ENCODE results near the gene ULBP3. TPM values are rescaled to one million over a fixed set of nuclear protein-coding genes. Genes with fewer than 3 reads are reported as not detected.
A peak's percentile ranks its signal among the peaks of the same experiment; 100 is the strongest.
"Not testable (repeated sequence)": the region's sequence is repeated elsewhere in the genome, so short reads cannot be mapped to it uniquely, and the experiment has no call there.

The ULBP3 gene
- total RNA-seq, 2 experiments from 2014 or later: 0.44 TPM; not detected in 1

DNA sequence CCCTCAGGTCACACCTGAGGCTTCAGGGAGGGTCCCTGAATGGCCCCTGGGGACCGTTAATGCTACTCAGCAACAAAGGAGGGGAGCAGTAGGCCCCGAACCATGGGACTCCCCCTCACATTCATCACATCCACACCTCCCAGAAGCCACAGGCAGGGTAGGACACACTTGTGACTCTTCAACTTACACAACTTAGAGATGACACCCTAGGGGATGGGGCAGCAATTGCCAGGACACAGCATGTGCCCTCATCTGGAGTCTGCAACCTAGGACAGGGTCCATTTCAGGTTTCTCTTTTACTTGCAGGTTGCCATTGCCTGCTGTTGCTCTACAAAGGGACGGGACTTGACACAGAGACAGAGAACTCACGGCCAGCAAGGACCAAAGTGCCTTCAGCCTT lies 770 bp downstream of the ULBP3 start:
- H3K36me3 Mint-ChIP-seq (ENCODE audit: low read depth): peaks cover 4% of the 10 kb centered on the region
- H3K4me1 Mint-ChIP-seq (ENCODE audit: low read depth): peaks cover 20% of the 10 kb centered on the region
- DNase-seq: peak in 2 of 14 experiments; percentile 17 to 24
- Histone ChIP-seq H3K4me1 (ENCODE audit: insufficient read depth, low read length) (peaks cover 30% of the 10 kb centered on the region), H3K27me3 (ENCODE audit: control insufficient read depth in 1 of 2, insufficient read depth in 2 of 2, low read length in 2 of 2) (no peaks in the 10 kb centered on the region), H3K27ac (ENCODE audit: low read depth in 1 of 2, low read length in 2 of 2) (no peak overlapping the region), H3K9me3 (ENCODE audit: control insufficient read depth in 1 of 2, insufficient read depth in 1 of 2, low read length in 2 of 2) (no peaks in the 10 kb centered on the region), H3K4me3 (ENCODE audit: low read length) (peak overlapping the region; percentile 72), H3K36me3 (ENCODE audit: insufficient read depth, low read length) (no peaks in the 10 kb centered on the region)
- intact Hi-C loops (cut with DNase I, micrococcal nuclease): loop anchor here in 1 of 2 experiments (5.0 kb wide), 1 partner anchor 269 kb away; no protein-coding TSS in a partner anchor
- H3K4me3 Mint-ChIP-seq: peak overlapping the region; percentile 94
- CTCF ChIA-PET: no interaction called here
- H3K27ac Mint-ChIP-seq: no peak overlapping the region
- TF ChIP-seq, protein P1, sequence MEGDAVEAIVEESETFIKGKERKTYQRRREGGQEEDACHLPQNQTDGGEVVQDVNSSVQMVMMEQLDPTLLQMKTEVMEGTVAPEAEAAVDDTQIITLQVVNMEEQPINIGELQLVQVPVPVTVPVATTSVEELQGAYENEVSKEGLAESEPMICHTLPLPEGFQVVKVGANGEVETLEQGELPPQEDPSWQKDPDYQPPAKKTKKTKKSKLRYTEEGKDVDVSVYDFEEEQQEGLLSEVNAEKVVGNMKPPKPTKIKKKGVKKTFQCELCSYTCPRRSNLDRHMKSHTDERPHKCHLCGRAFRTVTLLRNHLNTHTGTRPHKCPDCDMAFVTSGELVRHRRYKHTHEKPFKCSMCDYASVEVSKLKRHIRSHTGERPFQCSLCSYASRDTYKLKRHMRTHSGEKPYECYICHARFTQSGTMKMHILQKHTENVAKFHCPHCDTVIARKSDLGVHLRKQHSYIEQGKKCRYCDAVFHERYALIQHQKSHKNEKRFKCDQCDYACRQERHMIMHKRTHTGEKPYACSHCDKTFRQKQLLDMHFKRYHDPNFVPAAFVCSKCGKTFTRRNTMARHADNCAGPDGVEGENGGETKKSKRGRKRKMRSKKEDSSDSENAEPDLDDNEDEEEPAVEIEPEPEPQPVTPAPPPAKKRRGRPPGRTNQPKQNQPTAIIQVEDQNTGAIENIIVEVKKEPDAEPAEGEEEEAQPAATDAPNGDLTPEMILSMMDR (IDR thresholded peaks at IDR 0.05): no peak
- ATAC-seq (ENCODE audit: poor library complexity): no peak
- H3K9me3 Mint-ChIP-seq: no peaks in the 10 kb centered on the region
- H3K27me3 Mint-ChIP-seq: peaks cover 11% of the 10 kb centered on the region
- POLR2A ChIA-PET: interaction anchor here (0.6 kb wide), 1 partner anchor 12 kb away, joined by 3 read pairs; no protein-coding TSS in a partner anchor

DNA sequence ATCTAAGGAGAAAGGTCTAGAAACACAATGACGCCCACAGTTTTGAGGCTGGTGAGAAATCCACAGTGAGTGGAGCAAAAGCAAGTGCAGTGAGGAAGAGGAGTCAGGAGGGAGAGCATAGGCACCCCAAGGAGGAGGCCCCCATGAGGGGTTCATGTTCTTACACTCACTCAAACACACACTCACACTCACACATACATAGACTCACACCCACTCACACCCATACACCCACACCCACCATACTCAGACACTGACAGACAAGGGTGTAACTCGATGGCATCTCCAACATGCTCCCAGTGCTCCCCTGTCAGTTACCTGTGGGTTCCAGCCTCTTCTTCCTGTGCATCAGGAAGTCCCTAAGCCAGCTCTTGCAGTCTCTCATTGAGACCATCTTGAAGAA lies 3.8 kb downstream of the ULBP3 start:
- CTCF ChIA-PET: no interaction called here

DNA sequence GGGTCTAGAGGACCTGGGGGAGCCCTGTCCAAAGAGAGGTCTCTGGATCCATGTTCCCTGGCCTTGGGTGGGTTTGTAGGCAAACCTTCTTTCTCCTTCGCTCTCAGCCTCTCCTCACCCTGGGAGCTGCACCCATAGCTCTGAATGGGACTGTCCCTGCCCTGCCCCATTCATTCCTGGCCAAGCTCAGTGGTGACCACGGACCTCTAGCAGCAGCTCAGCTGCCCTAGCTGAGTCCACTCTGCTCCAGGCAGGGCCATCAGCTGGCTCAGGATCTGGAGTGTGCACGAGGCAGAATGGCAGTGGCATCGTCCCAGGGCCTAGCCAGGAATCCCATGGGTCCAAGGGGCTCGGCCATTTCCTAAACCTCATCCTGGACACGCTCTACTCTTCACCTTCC lies 5.3 kb downstream of the ULBP3 start:
- ChIA-PET POLR2A (no interaction called here), CTCF (no interaction called here)
- Mint-ChIP-seq H3K9me3 (no peaks in the 10 kb centered on the region), H3K4me3 (no peak overlapping the region), H3K27ac (no peak overlapping the region), H3K36me3 (ENCODE audit: low read depth) (no peaks in the 10 kb centered on the region), H3K27me3 (peaks cover 26% of the 10 kb centered on the region), H3K4me1 (ENCODE audit: low read depth) (peaks cover 10% of the 10 kb centered on the region)
- Histone ChIP-seq H3K4me3 (ENCODE audit: low read length) (no peak overlapping the region), H3K36me3 (ENCODE audit: insufficient read depth, low read length) (no peaks in the 10 kb centered on the region), H3K9me3 (ENCODE audit: control insufficient read depth in 1 of 2, insufficient read depth in 1 of 2, low read length in 2 of 2) (no peaks in the 10 kb centered on the region), H3K27me3 (ENCODE audit: control insufficient read depth in 1 of 2, insufficient read depth in 2 of 2, low read length in 2 of 2) (peaks cover 0 to 4% of the 10 kb centered on the region in 2 experiments), H3K4me1 (ENCODE audit: insufficient read depth, low read length) (peaks cover 17% of the 10 kb centered on the region), H3K27ac (ENCODE audit: low read depth in 1 of 2, low read length in 2 of 2) (no peak overlapping the region)
- intact Hi-C loops (cut with DNase I, micrococcal nuclease): no loop called here
- ATAC-seq (ENCODE audit: poor library complexity) (no peak), DNase-seq (no peak)
- TF ChIP-seq, protein P1 (IDR thresholded peaks at IDR 0.05): no peak

More for the DNA sequence above, 3.8 kb downstream of the ULBP3 start:
- H3K4me1 Mint-ChIP-seq (ENCODE audit: low read depth): peaks cover 15% of the 10 kb centered on the region
- H3K27me3 Mint-ChIP-seq: peaks cover 11% of the 10 kb centered on the region
- H3K27ac Mint-ChIP-seq: no peak overlapping the region
- H3K4me1 ChIP-seq (ENCODE audit: insufficient read depth, low read length): peaks cover 20% of the 10 kb centered on the region
- ATAC-seq (ENCODE audit: poor library complexity): no peak
- no peaks in the 10 kb centered on the region for H3K9me3 Mint-ChIP-seq
- H3K9me3 ChIP-seq (ENCODE audit: control insufficient read depth in 1 of 2, insufficient read depth in 1 of 2, low read length in 2 of 2): no peaks in the 10 kb centered on the region
- intact Hi-C loops (cut with DNase I, micrococcal nuclease): loop anchor here in 1 of 2 experiments (5.0 kb wide), 1 partner anchor 272 kb away; no protein-coding TSS in a partner anchor
- H3K27me3 ChIP-seq (ENCODE audit: control insufficient read depth in 1 of 2, insufficient read depth in 2 of 2, low read length in 2 of 2): no peaks in the 10 kb centered on the region
- H3K36me3 Mint-ChIP-seq (ENCODE audit: low read depth): peaks cover 4% of the 10 kb centered on the region
- H3K4me3 Mint-ChIP-seq: no peak overlapping the region
- no peak overlapping the region for H3K4me3 ChIP-seq (ENCODE audit: low read length)
- no peak overlapping the region for H3K27ac ChIP-seq (ENCODE audit: low read depth in 1 of 2, low read length in 2 of 2)
- DNase-seq: no peak
- POLR2A ChIA-PET: no interaction called here
- H3K36me3 ChIP-seq (ENCODE audit: insufficient read depth, low read length): no peaks in the 10 kb centered on the region
- TF ChIP-seq, protein P1 (IDR thresholded peaks at IDR 0.05): no peak

DNA sequence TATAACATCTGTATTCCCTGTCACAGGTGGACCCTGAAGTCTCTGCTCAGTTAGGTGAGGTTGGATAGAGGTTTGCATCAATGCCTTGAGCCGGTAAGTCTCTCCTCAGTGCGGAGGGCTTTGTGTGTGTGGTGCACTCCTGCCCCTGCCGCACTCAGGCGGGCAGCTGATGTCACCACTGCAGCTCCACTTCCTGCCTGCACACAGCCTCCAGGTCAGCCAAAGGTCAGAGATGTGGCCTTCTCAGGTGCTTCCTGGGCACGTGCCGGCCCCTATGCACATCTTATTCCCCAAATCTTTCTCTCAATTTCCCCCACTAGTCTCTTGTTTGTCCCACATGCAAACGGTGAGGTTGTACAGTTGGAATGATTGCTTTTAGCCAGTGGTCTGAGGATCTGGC lies 8.9 kb downstream of the ULBP3 start:
- H3K27me3 ChIP-seq (ENCODE audit: control insufficient read depth in 1 of 2, insufficient read depth in 2 of 2, low read length in 2 of 2): peaks cover 7 to 13% of the 10 kb centered on the region in 2 experiments
- DNase-seq (peak in 1 of 14 experiments; percentile 57), ATAC-seq (ENCODE audit: poor library complexity) (peak; percentile 61)
- intact Hi-C loops (cut with DNase I, micrococcal nuclease); H3K27ac Mint-ChIP-seq; H3K4me1 ChIP-seq (ENCODE audit: insufficient read depth, low read length); H3K4me3 ChIP-seq (ENCODE audit: low read length); H3K36me3 Mint-ChIP-seq (ENCODE audit: low read depth); H3K9me3 ChIP-seq (ENCODE audit: control insufficient read depth in 1 of 2, insufficient read depth in 1 of 2, low read length in 2 of 2); H3K9me3 Mint-ChIP-seq; H3K27ac ChIP-seq (ENCODE audit: low read depth in 1 of 2, low read length in 2 of 2); H3K36me3 ChIP-seq (ENCODE audit: insufficient read depth, low read length); POLR2A ChIA-PET; H3K4me3 Mint-ChIP-seq; H3K4me1 Mint-ChIP-seq (ENCODE audit: low read depth): not testable (repeated sequence)
- CTCF ChIA-PET: interaction anchor here (1.6 kb wide), 1 partner anchor 11 kb away, joined by 7 read pairs; no protein-coding TSS in a partner anchor
- peaks cover 48% of the 10 kb centered on the region for H3K27me3 Mint-ChIP-seq
